ENCODE results near the gene ZKSCAN3. TPM values are rescaled to one million over a fixed set of nuclear protein-coding genes. Genes with fewer than 3 reads are reported as not detected.

Gene ZKSCAN3
- total RNA-seq, 2 experiments from 2014 or later, result 1.3 TPM

Other genes with a start within 250 kb of the ZKSCAN3 start
- 1 to 10 TPM; 2.3 TPM for gene ZSCAN16, start 225.3 kb upstream of the ZKSCAN3 start, total RNA-seq
- gene ZKSCAN8, start 208.1 kb upstream of the ZKSCAN3 start, total RNA-seq, result 10 to 100 TPM; 14.8 to 15.0 TPM
- under 1 TPM; 0.74 to 0.88 TPM for gene ZSCAN9, start 124.7 kb upstream of the ZKSCAN3 start, total RNA-seq
- gene ZKSCAN4, start 97.7 kb upstream of the ZKSCAN3 start, total RNA-seq, result 1 to 10 TPM; 3.5 TPM
- gene NKAPL, start 90.7 kb upstream of the ZKSCAN3 start, total RNA-seq, result under 1 TPM in 1 of 2 experiments, not detected in 1; 0.12 TPM
- 1 to 10 TPM; 2.7 to 3.8 TPM for gene ZSCAN26, start 82.8 kb upstream of the ZKSCAN3 start, total RNA-seq
- gene PGBD1, start 68.4 kb upstream of the ZKSCAN3 start, total RNA-seq, result under 1 TPM; 0.64 to 0.69 TPM
- under 1 TPM; 0.62 to 0.89 TPM for gene ZSCAN31, start 13.8 kb upstream of the ZKSCAN3 start, total RNA-seq
- 1 to 10 TPM; 4.4 to 4.7 TPM for gene ZSCAN12, start 49.8 kb downstream of the ZKSCAN3 start, total RNA-seq
- 1 to 10 TPM; 1.7 to 2.0 TPM for gene ZSCAN23, start 93.5 kb downstream of the ZKSCAN3 start, total RNA-seq
- not detected for gene GPX6, start 165.8 kb downstream of the ZKSCAN3 start, total RNA-seq
- not detected for gene GPX5, start 175.9 kb downstream of the ZKSCAN3 start, total RNA-seq

Measured in activated naive CD4-positive, alpha-beta T cell treated with anti-CD3 and anti-CD28 coated beads for 36 hours (primary cell).